Prostate gland (tissue), 2 donors: ENCODE data around the gene BANK1. TPM values are rescaled to one million over a fixed set of nuclear protein-coding genes. Genes with fewer than 3 reads are reported as not detected.

ENCODE experiments used
- DNase-seq: peaks from one replicate; pipeline ENCODE4 v3.0.0-alpha.2; 2019; ENCODE audit warnings: low spot score
- H3K27ac ChIP-seq, 2 donors: fragments of 200-600 bp; sonication (generic); 2 replicates each; pipeline ENCODE4 v1.5.1; 2017 to 2019
- H3K27me3 ChIP-seq: fragments of 200-600 bp; sonication (generic); replicated peaks from 2 replicates; pipeline ENCODE4 v1.5.1; 2019; ENCODE audit not compliant: insufficient read depth
- H3K36me3 ChIP-seq, 2 donors: fragments of 200-600 bp; sonication (generic); 1 replicate in 1 of 2; 2 replicates in 1 of 2; pipeline versions ENCODE4 v1.5.1 to v1.8.1; 2017 to 2019
- H3K4me1 ChIP-seq: fragments of 200-600 bp; sonication (generic); replicated peaks from 2 replicates; pipeline ENCODE4 v1.5.1; 2019
- H3K4me3 ChIP-seq, 2 donors: fragments of 200-600 bp; sonication (generic); 2 replicates each; pipeline ENCODE4 v1.5.1; 2017 to 2019
- H3K9me3 ChIP-seq: fragments of 200-600 bp; sonication (generic); 2 replicates; pipeline ENCODE4 v1.5.1; 2017
- POLR2A ChIP-seq: fragments of 450-650 bp; IDR thresholded peaks from one replicate; pipeline ENCODE4 v1.6.1; 2016; ENCODE audit warnings: antibody characterized with exemption, mild to moderate bottlenecking
- POLR2AphosphoS5 ChIP-seq: sonication (generic); formaldehyde crosslinking; IDR thresholded peaks from one replicate; pipeline ENCODE4 v1.6.1; 2017; ENCODE audit warnings: antibody characterized with exemption
- WGBS: methylation state at CpG from one replicate; pipeline ENCODE4 v1.1.5; 2018; 5-methylcytosine and 5-hydroxymethylcytosine counted together
- intact Hi-C: fragments of 100-400 bp; cut with DNase I; formaldehyde crosslinking; loops from one replicate; pipeline ENCODE4 v1.14.2; 2022
- total RNA-seq, 2 donors: library from RNA; depleted of rRNA; stranded (reverse); fragments of >200 nt; gene quantifications; one replicate each; pipeline ENCODE4 v1.1.0, GENCODE V29; 2016
- TF ChIP-seq, protein P1 (sequence below), 4 experiments: fragments of 200-600 bp in 2 of 4; fragments of 450-650 bp in 2 of 4; sonication (generic) in 2 of 4; IDR thresholded peaks; 1 replicate in 3 of 4; 2 replicates in 1 of 4; pipeline ENCODE4 v1.5.1; 2016 to 2019; ENCODE audit warnings: antibody characterized with exemption in 4 of 4, mild to moderate bottlenecking in 2 of 4, moderate library complexity in 2 of 4

The BANK1 gene
- total RNA-seq, 2 donors from 2014 or later, result 3.3 to 10.3 TPM

DNA sequence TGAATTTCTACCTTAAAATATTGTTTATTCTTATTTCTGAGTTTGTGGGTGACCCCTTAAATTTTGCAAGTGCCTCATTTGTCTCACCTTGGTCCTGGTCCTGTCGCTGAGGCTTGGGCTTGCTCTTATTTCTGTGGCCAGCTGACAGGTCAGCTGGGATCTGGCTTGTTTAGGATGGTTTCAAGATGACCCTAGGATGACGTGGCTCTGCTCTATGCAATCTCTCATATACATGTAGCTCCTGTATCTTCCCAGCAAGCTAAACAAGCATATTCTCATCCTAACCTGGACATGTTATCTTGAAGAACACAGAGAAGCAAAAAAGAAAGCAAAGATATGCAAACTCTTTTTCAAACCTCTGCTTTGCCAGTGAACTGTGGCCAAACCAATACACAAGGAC, 158.4 kb downstream of the BANK1 start:
- Histone ChIP-seq H3K4me1 (no peaks in the 10 kb centered on the region), H3K9me3 (no peaks in the 10 kb centered on the region), H3K27me3 (no peaks in the 10 kb centered on the region), H3K4me3 (no peak overlapping the region), H3K27ac (no peak overlapping the region), H3K36me3 (no peaks in the 10 kb centered on the region)
- intact Hi-C loops, result no loop called here
- 93% methylated on average over 2 of the region's 2 CpGs for whole genome bisulfite sequencing
- DNase-seq, result no peak
- TF ChIP-seq, protein P1, sequence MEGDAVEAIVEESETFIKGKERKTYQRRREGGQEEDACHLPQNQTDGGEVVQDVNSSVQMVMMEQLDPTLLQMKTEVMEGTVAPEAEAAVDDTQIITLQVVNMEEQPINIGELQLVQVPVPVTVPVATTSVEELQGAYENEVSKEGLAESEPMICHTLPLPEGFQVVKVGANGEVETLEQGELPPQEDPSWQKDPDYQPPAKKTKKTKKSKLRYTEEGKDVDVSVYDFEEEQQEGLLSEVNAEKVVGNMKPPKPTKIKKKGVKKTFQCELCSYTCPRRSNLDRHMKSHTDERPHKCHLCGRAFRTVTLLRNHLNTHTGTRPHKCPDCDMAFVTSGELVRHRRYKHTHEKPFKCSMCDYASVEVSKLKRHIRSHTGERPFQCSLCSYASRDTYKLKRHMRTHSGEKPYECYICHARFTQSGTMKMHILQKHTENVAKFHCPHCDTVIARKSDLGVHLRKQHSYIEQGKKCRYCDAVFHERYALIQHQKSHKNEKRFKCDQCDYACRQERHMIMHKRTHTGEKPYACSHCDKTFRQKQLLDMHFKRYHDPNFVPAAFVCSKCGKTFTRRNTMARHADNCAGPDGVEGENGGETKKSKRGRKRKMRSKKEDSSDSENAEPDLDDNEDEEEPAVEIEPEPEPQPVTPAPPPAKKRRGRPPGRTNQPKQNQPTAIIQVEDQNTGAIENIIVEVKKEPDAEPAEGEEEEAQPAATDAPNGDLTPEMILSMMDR (IDR thresholded peaks at IDR 0.05), result no peak
- TF ChIP-seq POLR2AphosphoS5 (no peak), POLR2A (no peak)

GRCh38 chr4:101950258-101950979, 159.9 kb downstream of the BANK1 start:
- WGBS, result 73% methylated on average over 3 of the region's 3 CpGs

GRCh38 chr4:101952985-101953384, 162.5 kb downstream of the BANK1 start:
- no peaks in the 10 kb centered on the region for H3K4me1 ChIP-seq
- no peaks in the 10 kb centered on the region for H3K36me3 ChIP-seq
- no peak overlapping the region for H3K4me3 ChIP-seq
- H3K27ac ChIP-seq, result no peak overlapping the region
- intact Hi-C loops, result no loop called here
- TF ChIP-seq, protein P1 (IDR thresholded peaks at IDR 0.05), result no peak
- no peaks in the 10 kb centered on the region for H3K9me3 ChIP-seq
- 48% methylated on average over 4 of the region's 4 CpGs for WGBS
- H3K27me3 ChIP-seq, result no peaks in the 10 kb centered on the region
- no peak for DNase-seq

More at GRCh38 chr4:101950258-101950979, 159.9 kb downstream of the BANK1 start:
- Histone ChIP-seq H3K9me3 (no peaks in the 10 kb centered on the region), H3K36me3 (no peaks in the 10 kb centered on the region), H3K27me3 (no peaks in the 10 kb centered on the region), H3K27ac (no peak overlapping the region), H3K4me3 (no peak overlapping the region), H3K4me1 (no peaks in the 10 kb centered on the region)
- TF ChIP-seq, protein P1 (IDR thresholded peaks at IDR 0.05), result no peak
- no peak for TF ChIP-seq POLR2AphosphoS5
- no peak for TF ChIP-seq POLR2A
- no peak for DNase-seq
- intact Hi-C loops, result no loop called here

- no peak for DNase-seq
- Histone ChIP-seq H3K27me3 (no peaks in the 10 kb centered on the region), H3K9me3 (no peaks in the 10 kb centered on the region), H3K27ac (no peak overlapping the region), H3K4me1 (no peaks in the 10 kb centered on the region), H3K4me3 (no peak overlapping the region), H3K36me3 (no peaks in the 10 kb centered on the region)
- TF ChIP-seq, protein P1 (IDR thresholded peaks at IDR 0.05), result no peak
- TF ChIP-seq POLR2A (no peak), POLR2AphosphoS5 (no peak)
- intact Hi-C loops, result no loop called here
- 24% methylated on average over 4 of the region's 4 CpGs for WGBS
Observed at GRCh38 chr4:101953949-101954348, 163.4 kb downstream of the BANK1 start.

DNA sequence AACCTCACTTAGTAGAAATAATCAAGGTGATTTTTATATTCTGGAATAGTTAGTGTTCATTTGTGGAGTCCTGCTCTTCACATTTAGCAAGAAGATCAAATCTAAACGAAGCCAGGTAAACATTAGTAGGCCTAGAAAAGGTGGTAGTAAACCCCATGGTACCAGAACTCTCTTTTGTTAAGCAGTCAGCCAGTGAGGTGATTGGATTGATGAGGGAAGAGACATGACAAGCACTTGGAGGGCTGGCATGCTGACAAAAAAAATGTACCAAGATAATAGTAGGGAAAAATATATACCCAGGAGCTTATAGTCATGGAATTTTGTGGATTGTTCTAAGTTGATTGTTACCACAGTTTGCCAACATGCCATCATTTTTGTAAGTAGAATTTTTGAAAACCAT, 163.8 kb downstream of the BANK1 start:
- no peak overlapping the region for H3K27ac ChIP-seq
- H3K9me3 ChIP-seq, result no peaks in the 10 kb centered on the region
- no peak for DNase-seq
- TF ChIP-seq POLR2AphosphoS5 (no peak), POLR2A (no peak)
- TF ChIP-seq, protein P1 (IDR thresholded peaks at IDR 0.05), result no peak
- 62% methylated on average over 1 of the region's 1 CpG for WGBS
- H3K27me3 ChIP-seq, result no peaks in the 10 kb centered on the region
- no peaks in the 10 kb centered on the region for H3K4me1 ChIP-seq
- no peaks in the 10 kb centered on the region for H3K36me3 ChIP-seq
- intact Hi-C loops, result no loop called here
- H3K4me3 ChIP-seq, result no peak overlapping the region
